ENCODE data around the gene CHST1. TPM values are rescaled to one million over a fixed set of nuclear protein-coding genes. Genes with fewer than 3 reads are reported as not detected.

CHST1 gene
- total RNA-seq, 1 donor = 0.09 TPM

GRCh38 chr11:45617871-45618601 lies 47.4 kb downstream of the CHST1 start:
- TF ChIP-seq, protein P1, sequence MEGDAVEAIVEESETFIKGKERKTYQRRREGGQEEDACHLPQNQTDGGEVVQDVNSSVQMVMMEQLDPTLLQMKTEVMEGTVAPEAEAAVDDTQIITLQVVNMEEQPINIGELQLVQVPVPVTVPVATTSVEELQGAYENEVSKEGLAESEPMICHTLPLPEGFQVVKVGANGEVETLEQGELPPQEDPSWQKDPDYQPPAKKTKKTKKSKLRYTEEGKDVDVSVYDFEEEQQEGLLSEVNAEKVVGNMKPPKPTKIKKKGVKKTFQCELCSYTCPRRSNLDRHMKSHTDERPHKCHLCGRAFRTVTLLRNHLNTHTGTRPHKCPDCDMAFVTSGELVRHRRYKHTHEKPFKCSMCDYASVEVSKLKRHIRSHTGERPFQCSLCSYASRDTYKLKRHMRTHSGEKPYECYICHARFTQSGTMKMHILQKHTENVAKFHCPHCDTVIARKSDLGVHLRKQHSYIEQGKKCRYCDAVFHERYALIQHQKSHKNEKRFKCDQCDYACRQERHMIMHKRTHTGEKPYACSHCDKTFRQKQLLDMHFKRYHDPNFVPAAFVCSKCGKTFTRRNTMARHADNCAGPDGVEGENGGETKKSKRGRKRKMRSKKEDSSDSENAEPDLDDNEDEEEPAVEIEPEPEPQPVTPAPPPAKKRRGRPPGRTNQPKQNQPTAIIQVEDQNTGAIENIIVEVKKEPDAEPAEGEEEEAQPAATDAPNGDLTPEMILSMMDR (IDR thresholded peaks at IDR 0.05; ENCODE audit: insufficient read depth, low read length) = no peak
- DNase-seq (ENCODE audit: low read depth) = no peak
- H3K4me3 ChIP-seq (ENCODE audit: low read depth, low read length) = no peak overlapping the region

DNA sequence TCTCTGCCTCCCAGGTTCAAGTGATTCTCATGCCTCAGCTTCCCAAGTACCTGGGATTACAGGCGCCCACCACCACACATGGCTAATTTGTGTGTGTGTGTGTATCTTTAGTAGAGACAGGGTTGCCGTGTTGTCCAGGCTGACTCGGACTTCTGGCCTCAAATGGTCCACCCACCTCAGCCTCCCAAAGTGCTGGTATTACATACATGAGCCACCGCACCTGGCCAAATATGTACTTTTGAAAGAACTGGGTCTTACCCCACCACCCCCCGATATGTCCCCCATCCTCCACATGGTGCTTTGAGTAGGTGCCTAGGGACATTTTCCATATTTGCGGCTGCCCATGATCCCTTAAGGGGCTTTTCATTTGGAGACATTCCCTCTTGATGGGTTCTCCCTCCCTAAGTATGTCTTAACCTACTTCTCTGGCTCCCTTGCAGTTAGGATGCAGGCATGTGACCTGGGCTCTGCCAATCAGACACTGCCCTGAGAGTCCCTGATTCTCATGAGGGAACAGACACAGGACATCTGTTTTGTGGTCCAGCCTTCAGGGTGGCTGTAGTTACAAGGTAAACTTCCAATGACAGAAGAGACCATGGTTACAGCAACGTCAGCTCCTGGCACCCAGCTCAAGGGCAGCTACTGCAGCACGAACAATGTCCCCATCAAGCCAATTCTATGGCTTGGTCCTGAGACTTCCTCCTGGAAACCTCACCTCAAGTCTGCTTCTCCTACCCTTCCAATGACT lies 48.4 kb downstream of the CHST1 start:
- TF ChIP-seq, protein P1 (IDR thresholded peaks at IDR 0.05; ENCODE audit: insufficient read depth, low read length) = no peak
- DNase-seq (ENCODE audit: low read depth) = no peak
- H3K4me3 ChIP-seq (ENCODE audit: low read depth, low read length) = no peak overlapping the region

DNA sequence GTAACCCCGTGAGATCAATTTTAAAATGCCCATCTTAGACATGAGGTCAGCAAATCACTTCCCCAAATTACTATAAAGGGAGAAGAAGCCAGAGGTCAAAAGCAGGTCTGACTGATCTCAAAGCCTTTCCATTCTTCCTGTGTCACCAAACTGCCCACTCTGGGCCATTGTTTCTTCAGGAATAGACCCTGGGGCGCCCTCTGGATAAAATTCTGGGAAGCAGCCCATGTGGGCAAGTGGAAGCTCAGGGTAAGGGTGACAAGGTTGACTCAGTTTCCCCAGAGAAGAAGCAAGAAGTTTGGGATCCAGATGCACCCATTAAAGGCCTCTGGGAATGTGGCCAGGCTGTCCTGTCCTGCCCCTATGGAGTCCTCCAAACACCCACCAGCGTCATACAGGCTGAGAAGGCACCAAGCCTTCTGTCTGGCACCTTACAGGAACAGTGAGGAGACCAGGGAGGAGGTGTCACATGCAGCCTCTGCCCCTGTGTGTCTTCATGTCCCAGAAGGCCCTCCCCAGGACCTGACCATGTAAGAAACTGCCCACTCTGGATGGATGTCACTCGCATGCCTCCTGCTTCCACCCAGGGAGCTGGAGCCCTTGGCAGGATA lies 50.1 kb downstream of the CHST1 start:
- DNase-seq (ENCODE audit: low read depth) = no peak
- H3K4me3 ChIP-seq (ENCODE audit: low read depth, low read length) = no peak overlapping the region
- TF ChIP-seq, protein P1 (IDR thresholded peaks at IDR 0.05; ENCODE audit: insufficient read depth, low read length) = no peak

- DNase-seq (ENCODE audit: low read depth) = no peak
- TF ChIP-seq, protein P1 (IDR thresholded peaks at IDR 0.05; ENCODE audit: insufficient read depth, low read length) = no peak
- no peak overlapping the region for H3K4me3 ChIP-seq (ENCODE audit: low read depth, low read length)
Observed at GRCh38 chr11:45614196-45614828, 51.1 kb downstream of the CHST1 start.

- TF ChIP-seq, protein P1 (IDR thresholded peaks at IDR 0.05; ENCODE audit: insufficient read depth, low read length) = no peak
- DNase-seq (ENCODE audit: low read depth) = no peak
- no peak overlapping the region for H3K4me3 ChIP-seq (ENCODE audit: low read depth, low read length)
Observed at GRCh38 chr11:45610627-45611026, 54.8 kb downstream of the CHST1 start.

GRCh38 chr11:45609902-45610301 lies 55.5 kb downstream of the CHST1 start:
- no peak for DNase-seq (ENCODE audit: low read depth)
- TF ChIP-seq, protein P1 (IDR thresholded peaks at IDR 0.05; ENCODE audit: insufficient read depth, low read length) = no peak
- H3K4me3 ChIP-seq (ENCODE audit: low read depth, low read length) = no peak overlapping the region
